Measurements from ENCODE around the gene WDSUB1. TPM values are rescaled to one million over a fixed set of nuclear protein-coding genes. Genes with fewer than 3 reads are reported as not detected.

The WDSUB1 gene
- 7.4 to 8.4 TPM (median 8.1 TPM) in 5 replicates for total RNA-seq (2022; extraction: Qiagen RNA extraction; ENCODE audit: low read depth)

GRCh38 chr2:159285929-159286708, at the start of gene WDSUB1:
TSS of gene WDSUB1 (minus strand) at chr2:159286703. CDS start at chr2:159283069, 3,634 bp downstream.

